Activated naive CD8-positive, alpha-beta T cell treated with anti-CD3 and anti-CD28 coated beads, Interleukin-2, amount 50 U/mL, for 16 hours (primary cell): ENCODE data around the gene MPC1L.
"Not testable (repeated sequence)": the region's sequence is repeated elsewhere in the genome, so short reads cannot be mapped to it uniquely, and the experiment has no call there.

Experiments
- DNase-seq: peaks from one replicate; pipeline ENCODE4 v3.0.0-alpha.2; 2020; ENCODE audit warnings: low read depth, low spot score

The MPC1L gene

GRCh38 chrX:40623139-40623536 lies at the start of gene MPC1L:
TSS of gene MPC1L (plus strand) at chrX:40623428. CDS start at chrX:40623566, 138 bp downstream.
- no peak for DNase-seq

- no peak for DNase-seq
These were observed 49.5 kb upstream of the MPC1L start for GRCh38 chrX:40573763-40574162.

- not testable (repeated sequence) for DNase-seq
These were observed 47.8 kb upstream of the MPC1L start for GRCh38 chrX:40575411-40575810.

- no peak for DNase-seq
These were observed 46.9 kb upstream of the MPC1L start for GRCh38 chrX:40576291-40576690.

GRCh38 chrX:40578039-40578695 lies 45.1 kb upstream of the MPC1L start:
- no peak for DNase-seq

- no peak for DNase-seq
These were observed 44.1 kb upstream of the MPC1L start for GRCh38 chrX:40579141-40579540.

GRCh38 chrX:40579900-40580536 lies 43.2 kb upstream of the MPC1L start:
- DNase-seq, result no peak

- peak; percentile 73 for DNase-seq
These were observed 42.5 kb upstream of the MPC1L start, which contains the start of gene ATP6AP2 for GRCh38 chrX:40580537-40581335. TSS of gene ATP6AP2 (plus strand) at chrX:40580970. CDS start at chrX:40581066, 96 bp downstream.

GRCh38 chrX:40581336-40581920 lies 41.8 kb upstream of the MPC1L start:
- DNase-seq, result no peak

- DNase-seq, result not testable (repeated sequence)
These were observed 41.0 kb upstream of the MPC1L start for GRCh38 chrX:40582178-40582577.

GRCh38 chrX:40582811-40583210 lies 40.4 kb upstream of the MPC1L start:
- DNase-seq, result no peak

GRCh38 chrX:40587623-40588022 lies 35.6 kb upstream of the MPC1L start:
- not testable (repeated sequence) for DNase-seq

- not testable (repeated sequence) for DNase-seq
These were observed 33.5 kb upstream of the MPC1L start for GRCh38 chrX:40589616-40590321.

GRCh38 chrX:40603446-40603845 lies 19.8 kb upstream of the MPC1L start:
- no peak for DNase-seq

GRCh38 chrX:40607381-40607780 lies 15.8 kb upstream of the MPC1L start:
- no peak for DNase-seq

- no peak for DNase-seq
These were observed 10.7 kb upstream of the MPC1L start for GRCh38 chrX:40612511-40612910.

- no peak for DNase-seq
These were observed 7.3 kb upstream of the MPC1L start for GRCh38 chrX:40615976-40616375.

- no peak for DNase-seq
These were observed 5.7 kb upstream of the MPC1L start for GRCh38 chrX:40617566-40617965.

GRCh38 chrX:40622479-40623138 lies 619 bp upstream of the MPC1L start:
- no peak for DNase-seq

GRCh38 chrX:40623665-40624064 lies 437 bp downstream of the MPC1L start:
- no peak for DNase-seq

GRCh38 chrX:40625294-40625693 lies 2.1 kb downstream of the MPC1L start:
- no peak for DNase-seq
